Stimulated activated naive CD8-positive, alpha-beta T cell treated with anti-CD3 and anti-CD28 coated beads, Interleukin-15, Interleukin-2, amounts not matched to agents 100 ng/mL and 50 ng/mL, for 24 hours (primary cell): Measurements from ENCODE around the gene BABAM1.

Source experiments
- H3K27ac Mint-ChIP-seq: one replicate; pipeline ENCODE4 v1.8.0; 2021; ENCODE audit warnings: mild to moderate bottlenecking, mixed read lengths
- H3K27me3 Mint-ChIP-seq: one replicate; pipeline ENCODE4 v1.8.0; 2021; ENCODE audit warnings: mixed read lengths
- H3K36me3 Mint-ChIP-seq: one replicate; pipeline ENCODE4 v1.8.0; 2021; ENCODE audit warnings: low read depth, mixed read lengths
- H3K4me1 Mint-ChIP-seq: one replicate; pipeline ENCODE4 v1.8.0; 2021; ENCODE audit warnings: low read depth, mixed read lengths
- H3K4me3 Mint-ChIP-seq: one replicate; pipeline ENCODE4 v1.8.0; 2021; ENCODE audit warnings: mild to moderate bottlenecking, mixed read lengths
- H3K9me3 Mint-ChIP-seq: one replicate; pipeline ENCODE4 v1.8.0; 2021; ENCODE audit warnings: mixed read lengths

BABAM1 gene

DNA sequence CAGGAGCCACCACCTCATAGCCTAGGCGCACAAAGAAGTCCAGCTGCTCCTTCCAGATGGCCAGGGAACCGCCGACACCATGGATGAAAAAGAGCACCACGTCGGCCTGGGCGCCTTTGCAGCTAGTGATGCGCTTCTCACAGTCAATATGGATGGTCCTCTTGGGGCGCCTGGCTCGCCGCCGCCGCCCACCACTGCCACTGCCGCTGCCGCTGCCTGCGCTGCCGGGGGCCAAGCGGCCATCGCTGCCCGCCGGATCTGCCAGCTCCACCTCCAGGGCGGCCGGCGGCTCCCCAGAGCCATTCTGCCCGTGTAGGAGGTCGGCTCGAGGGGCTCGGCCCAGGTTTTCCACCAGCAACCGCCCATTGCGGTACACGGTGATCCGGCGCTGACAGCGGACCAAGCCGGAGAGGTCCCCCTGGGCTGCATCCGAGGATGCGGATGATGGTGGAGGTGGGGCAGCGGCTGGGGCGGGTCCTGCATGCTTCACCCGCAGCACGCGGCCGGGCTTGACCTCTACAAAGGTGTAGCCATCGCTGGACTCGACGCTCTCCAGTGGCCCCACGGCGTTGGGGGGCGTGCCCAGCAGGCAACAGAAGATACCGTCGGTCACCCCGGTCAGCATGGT, 33.9 kb downstream of the BABAM1 start:
- Mint-ChIP-seq H3K36me3 (peaks cover 14% of the 10 kb centered on the region), H3K4me1 (peaks cover 35% of the 10 kb centered on the region), H3K9me3 (no peaks in the 10 kb centered on the region), H3K4me3 (no peak overlapping the region), H3K27me3 (no peaks in the 10 kb centered on the region), H3K27ac (no peak overlapping the region)

DNA sequence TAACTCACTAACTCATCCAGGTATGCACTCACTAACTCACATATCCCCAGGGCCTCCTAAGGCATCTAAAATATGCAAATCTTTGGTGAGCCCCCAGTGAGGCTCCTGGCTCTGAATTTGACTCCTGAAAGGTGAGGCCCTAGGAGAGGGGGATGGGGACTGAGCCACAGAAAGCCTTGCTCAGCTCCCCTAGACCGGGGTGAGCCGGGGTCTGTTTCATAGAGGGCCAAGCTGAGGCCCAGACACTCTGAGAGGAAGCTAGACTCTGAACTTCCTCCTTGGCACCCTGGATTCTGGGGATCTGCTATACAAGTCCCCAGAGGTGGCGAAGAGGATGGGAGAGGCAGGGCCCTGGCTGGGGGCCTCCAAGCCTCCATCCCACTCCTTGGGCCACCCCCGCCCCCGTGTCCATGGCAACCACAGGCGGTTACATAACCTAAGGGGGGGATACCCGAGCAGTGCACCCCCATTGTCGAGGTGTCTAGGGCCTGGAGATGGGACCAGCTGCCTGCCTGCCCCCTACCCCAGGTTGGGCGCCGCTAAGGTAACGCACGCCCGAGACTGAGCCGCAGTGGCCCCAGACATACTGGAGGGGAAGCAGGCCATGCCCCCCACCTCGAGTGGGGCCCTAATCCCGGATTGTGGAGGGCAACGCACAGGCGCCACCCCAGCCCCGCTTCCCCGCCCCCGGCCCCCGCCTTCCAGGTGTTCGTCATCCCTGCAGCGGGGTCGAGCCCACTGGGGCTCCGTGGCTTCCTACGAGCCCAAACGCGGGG, 35.3 kb downstream of the BABAM1 start:
- Mint-ChIP-seq H3K27me3 (no peaks in the 10 kb centered on the region), H3K27ac (no peak overlapping the region), H3K4me3 (peak overlapping the region; percentile 63), H3K9me3 (no peaks in the 10 kb centered on the region), H3K4me1 (peaks cover 43% of the 10 kb centered on the region), H3K36me3 (peaks cover 11% of the 10 kb centered on the region)

DNA sequence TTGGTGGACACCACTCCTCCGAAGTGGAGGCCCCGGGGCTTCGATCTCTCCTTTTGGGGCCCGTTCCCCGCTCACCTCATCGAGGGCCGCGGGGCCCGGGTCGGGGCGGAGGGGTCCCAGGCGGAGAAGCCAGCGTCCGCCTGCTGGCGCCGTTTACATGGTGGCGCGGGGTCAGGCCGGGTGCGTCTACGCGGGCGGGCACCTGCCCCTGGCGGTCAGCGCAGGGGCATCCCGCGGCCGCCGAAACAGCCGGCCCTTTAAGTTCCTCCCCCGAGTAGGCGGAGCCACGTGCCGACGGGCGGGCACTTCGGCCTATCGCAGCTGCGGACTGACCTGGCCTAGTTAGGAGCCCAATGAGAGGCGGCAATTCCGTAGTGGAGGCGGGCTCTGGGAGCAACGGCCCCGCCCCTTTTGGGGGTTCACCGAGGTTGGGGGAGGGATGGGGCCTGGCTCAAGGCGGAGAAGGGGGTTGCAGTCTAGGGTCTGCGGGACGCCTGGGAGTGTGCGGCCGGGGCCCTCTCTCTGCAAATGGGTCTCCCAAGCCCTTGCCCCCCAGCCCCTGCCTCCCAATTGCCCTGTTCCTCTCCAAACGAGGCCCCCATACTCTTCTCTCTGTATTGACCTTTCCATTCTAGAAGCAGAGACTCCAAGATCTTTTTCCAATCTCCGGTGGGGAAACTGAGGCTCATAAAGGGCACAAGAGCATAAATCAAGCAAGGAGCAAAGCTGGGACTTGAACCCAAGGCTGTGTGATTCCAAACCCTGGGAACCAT, 36.1 kb downstream of the BABAM1 start, which contains the start of gene ABHD8:
Gene ABHD8, minus strand, starts transcription at position 259 of the 773 bp plus-strand sequence. CDS start 1,809 bp downstream, outside the sequence.
- H3K4me3 Mint-ChIP-seq: peak within 1 kb of the TSS; percentile 63
- H3K4me1 Mint-ChIP-seq: peaks cover 48% of the 10 kb centered on the region
- H3K9me3 Mint-ChIP-seq: no peaks in the 10 kb centered on the region
- H3K27ac Mint-ChIP-seq: no peak within 1 kb of the TSS
- peaks cover 9% of the 10 kb centered on the region for H3K36me3 Mint-ChIP-seq
- H3K27me3 Mint-ChIP-seq: no peaks in the 10 kb centered on the region

DNA sequence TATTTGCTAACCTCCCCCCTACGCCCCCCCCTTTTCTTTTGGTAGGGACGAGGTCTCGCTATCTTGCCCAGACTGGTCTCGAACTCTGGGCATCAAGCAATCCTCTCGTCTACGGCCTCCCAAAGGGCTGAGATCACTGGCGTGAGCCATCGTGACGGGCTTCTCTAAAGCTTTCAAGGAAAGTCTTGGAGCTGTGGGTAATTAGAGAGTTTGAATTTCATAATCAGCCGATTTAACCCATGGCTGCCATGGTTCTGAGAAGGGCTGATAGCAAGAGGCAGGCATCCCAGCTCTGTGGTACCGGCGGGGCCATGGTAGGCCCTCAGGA, 36.7 kb downstream of the BABAM1 start:
- Mint-ChIP-seq H3K4me1 (peaks cover 49% of the 10 kb centered on the region), H3K27me3 (no peaks in the 10 kb centered on the region), H3K27ac (no peak overlapping the region)

DNA sequence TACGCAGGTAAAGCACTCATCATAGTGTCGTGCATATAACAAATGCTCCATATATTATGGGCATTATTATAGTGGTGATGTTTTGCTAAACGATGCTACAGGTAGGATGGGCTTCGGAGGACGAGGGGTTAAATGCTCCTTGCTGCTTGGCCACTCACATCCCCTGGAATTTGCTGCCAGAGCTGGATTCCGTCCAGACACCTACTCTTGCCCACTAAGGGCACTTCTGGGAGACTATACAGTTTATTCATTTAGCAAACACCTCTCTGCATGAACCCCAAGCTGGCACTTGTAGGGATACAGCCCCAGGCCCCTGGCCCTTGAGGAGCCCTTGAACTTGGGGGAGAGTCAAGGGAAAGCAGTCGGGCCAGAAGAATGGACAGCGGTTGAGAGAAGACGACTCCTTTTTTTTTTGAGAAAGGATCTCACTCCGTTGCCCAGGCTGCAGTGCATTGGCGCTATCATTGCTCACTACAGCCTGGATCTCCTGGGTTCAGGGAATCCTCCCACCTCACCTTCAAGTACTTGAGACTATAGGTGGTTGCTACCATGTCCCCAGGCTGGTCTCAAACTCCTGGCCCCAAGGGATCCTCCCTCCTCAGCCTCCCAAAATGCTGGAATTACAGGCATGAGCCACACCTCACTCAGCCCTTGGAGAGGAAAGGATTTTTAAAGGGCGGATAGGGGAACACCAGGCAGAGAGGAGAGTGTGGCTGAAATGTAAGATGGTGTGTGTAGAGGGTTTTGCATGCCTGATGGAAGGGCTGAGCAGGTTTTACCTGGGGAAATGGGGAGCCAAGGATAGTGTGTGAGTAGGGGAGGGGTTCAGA, 37.4 kb downstream of the BABAM1 start:
- Mint-ChIP-seq H3K4me1 (peaks cover 53% of the 10 kb centered on the region), H3K27ac (peak overlapping the region; percentile 55), H3K27me3 (no peaks in the 10 kb centered on the region), H3K4me3 (peak overlapping the region; percentile 89), H3K9me3 (no peaks in the 10 kb centered on the region), H3K36me3 (peaks cover 8% of the 10 kb centered on the region)

More for the DNA sequence above, 36.7 kb downstream of the BABAM1 start:
- H3K9me3 Mint-ChIP-seq: no peaks in the 10 kb centered on the region
- peak overlapping the region; percentile 63 for H3K4me3 Mint-ChIP-seq
- peaks cover 8% of the 10 kb centered on the region for H3K36me3 Mint-ChIP-seq

DNA sequence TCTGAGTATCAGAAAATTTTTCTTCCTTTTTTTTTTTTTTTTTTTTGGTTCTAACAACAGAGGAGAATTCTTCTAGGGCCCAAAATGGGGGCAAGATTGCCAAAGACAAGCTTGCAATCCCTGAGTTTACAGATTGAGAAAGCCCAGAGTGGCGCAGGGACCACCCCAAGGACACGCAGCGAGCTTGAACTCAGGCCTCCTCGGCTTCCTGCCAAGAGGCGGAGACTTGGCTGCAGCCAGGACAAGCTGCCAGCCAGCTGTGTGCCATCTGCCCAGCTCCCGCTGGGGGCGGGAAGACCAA, 37.9 kb downstream of the BABAM1 start:
- Mint-ChIP-seq H3K36me3 (peaks cover 8% of the 10 kb centered on the region), H3K4me1 (peaks cover 55% of the 10 kb centered on the region), H3K9me3 (no peaks in the 10 kb centered on the region), H3K27me3 (no peaks in the 10 kb centered on the region), H3K4me3 (peak overlapping the region; percentile 89), H3K27ac (peak overlapping the region; percentile 55)

DNA sequence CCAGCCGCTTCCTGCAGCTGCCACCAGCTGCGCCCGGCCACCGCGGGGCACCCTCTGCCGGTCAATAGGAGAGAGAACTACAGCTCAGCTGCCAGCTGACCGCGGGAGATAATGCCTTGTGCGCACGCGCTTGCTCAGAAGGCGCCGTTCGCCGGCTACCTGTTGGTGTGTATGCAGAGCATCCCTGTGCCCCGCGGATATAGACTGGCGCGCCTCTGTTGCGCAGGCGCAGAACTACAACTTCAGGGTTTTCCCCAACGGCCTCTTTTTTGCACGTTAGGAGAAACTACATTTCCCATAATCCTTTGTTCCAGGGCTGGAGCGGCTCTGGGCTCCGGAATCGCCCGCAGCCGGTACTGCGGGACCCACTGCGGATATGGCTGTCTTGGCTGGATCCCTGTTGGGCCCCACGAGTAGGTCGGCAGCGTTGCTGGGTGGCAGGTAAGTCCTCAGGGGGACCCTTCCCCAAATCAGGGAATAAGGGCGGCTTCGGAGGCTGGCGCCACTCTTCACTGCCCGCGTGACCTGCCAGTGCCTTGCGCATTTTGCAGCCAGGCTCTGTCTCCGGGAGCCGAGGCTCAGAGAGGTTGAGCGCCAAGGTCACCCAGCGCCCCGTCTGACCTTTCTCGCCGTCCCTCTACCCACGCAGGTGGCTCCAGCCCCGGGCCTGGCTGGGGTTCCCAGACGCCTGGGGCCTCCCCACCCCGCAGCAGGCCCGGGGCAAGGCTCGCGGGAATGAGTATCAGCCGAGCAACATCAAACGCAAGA, 38.5 kb downstream of the BABAM1 start, which contains the start of gene MRPL34:
Gene MRPL34, plus strand, starts transcription at position 356 of the 768 bp plus-strand sequence. Its CDS starts 21 bp downstream, at position 377.
- Mint-ChIP-seq H3K4me3 (peak within 1 kb of the TSS; percentile 89), H3K36me3 (peaks cover 8% of the 10 kb centered on the region), H3K4me1 (peaks cover 60% of the 10 kb centered on the region), H3K27me3 (no peaks in the 10 kb centered on the region), H3K27ac (peak within 1 kb of the TSS; percentile 86), H3K9me3 (no peaks in the 10 kb centered on the region)

DNA sequence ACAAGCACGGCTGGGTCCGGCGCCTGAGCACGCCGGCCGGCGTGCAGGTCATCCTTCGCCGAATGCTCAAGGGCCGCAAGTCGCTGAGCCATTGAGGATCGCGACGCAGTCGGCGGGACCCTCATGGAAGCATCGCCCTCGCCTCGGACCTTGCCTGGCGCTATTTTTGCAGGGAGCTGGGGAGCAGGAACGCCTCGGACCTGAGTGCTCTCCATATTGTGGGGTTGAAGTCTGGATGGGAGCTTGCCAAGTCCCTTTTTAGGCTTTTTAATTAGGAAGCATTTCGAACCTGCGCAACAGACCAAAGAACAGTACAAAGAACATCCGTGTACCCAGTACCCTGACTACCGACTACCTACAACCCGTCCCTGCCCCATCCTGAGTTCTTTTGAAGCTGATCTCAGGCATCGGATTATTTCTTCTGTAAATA, 39.1 kb downstream of the BABAM1 start:
- Mint-ChIP-seq H3K27me3 (no peaks in the 10 kb centered on the region), H3K4me1 (peaks cover 65% of the 10 kb centered on the region), H3K27ac (peak overlapping the region; percentile 86), H3K36me3 (peaks cover 8% of the 10 kb centered on the region), H3K4me3 (peak overlapping the region; percentile 89), H3K9me3 (no peaks in the 10 kb centered on the region)

DNA sequence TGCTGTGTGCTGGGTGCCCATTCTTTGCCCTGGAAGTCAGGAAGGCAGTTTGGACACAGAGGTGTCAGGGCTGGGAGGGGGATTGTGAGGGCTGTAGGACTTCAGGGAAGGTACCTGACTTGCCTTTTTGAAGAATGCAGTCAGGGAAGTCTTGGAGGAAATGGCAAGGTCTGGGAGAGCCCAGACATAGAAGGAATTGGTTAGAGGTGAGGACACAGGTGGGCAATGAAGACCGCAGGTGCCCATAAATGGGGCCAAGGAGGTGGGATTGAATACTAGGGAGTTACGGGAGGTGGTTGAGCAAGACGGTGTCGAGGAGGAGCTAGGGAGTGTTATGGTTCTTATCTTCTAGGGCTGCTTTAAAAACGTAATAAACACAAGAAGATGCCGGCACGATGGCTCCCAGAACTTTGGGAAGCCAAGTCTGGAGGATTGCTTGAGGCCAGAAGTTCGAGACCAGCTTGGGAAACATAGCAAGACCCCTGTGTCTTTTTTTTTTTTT, 40.7 kb downstream of the BABAM1 start:
- H3K4me1 Mint-ChIP-seq: peaks cover 64% of the 10 kb centered on the region
- H3K36me3 Mint-ChIP-seq: peaks cover 3% of the 10 kb centered on the region
- no peaks in the 10 kb centered on the region for H3K9me3 Mint-ChIP-seq
- H3K27me3 Mint-ChIP-seq: no peaks in the 10 kb centered on the region
- peak overlapping the region; percentile 58 for H3K27ac Mint-ChIP-seq
- peak overlapping the region; percentile 89 for H3K4me3 Mint-ChIP-seq

DNA sequence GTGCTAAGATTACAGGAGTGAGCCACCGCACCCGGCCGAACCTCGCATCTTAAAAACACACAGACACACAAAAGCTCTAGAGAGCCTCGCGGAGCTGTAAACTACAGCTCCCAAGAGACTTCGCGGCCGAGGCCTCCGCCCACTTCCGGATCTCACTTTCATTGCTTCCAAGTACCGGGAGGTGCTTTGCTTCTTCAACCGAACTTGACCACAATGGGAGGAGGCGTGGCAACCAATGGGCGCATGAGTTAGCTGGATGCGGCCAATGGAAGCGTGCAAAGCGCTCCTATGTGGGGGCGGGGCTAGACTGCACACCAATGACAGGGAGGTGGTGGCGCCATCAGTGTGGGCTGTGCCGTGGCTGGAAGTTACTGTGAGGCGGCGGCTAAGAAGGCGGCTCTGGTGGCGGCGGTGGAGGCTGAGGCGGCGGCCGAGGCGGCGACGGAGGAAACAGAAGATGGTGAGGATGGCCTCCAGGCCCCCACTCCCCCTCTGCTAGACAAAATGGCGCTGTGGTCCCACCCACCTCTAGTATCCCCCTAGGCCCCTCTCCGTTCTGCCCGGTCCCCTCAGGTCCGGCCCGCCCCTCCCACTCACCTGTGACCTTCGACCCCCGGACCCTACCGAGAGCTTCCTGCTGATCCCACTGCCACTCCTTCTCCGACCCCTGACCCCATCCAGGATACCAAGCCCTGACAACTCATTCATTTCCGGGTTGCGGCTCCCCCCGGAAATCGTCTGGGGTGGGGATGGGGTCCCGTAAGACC, 42.1 kb downstream of the BABAM1 start, which contains the start of gene DDA1:
Gene DDA1, plus strand, starts transcription at position 366 of the 767 bp plus-strand sequence. Its CDS starts 92 bp downstream, at position 458.
- peaks cover 10% of the 10 kb centered on the region for H3K36me3 Mint-ChIP-seq
- H3K27ac Mint-ChIP-seq: peak within 1 kb of the TSS; percentile 87
- no peaks in the 10 kb centered on the region for H3K27me3 Mint-ChIP-seq
- H3K4me3 Mint-ChIP-seq: peak within 1 kb of the TSS; percentile 92
- H3K4me1 Mint-ChIP-seq: peaks cover 54% of the 10 kb centered on the region
- no peaks in the 10 kb centered on the region for H3K9me3 Mint-ChIP-seq

DNA sequence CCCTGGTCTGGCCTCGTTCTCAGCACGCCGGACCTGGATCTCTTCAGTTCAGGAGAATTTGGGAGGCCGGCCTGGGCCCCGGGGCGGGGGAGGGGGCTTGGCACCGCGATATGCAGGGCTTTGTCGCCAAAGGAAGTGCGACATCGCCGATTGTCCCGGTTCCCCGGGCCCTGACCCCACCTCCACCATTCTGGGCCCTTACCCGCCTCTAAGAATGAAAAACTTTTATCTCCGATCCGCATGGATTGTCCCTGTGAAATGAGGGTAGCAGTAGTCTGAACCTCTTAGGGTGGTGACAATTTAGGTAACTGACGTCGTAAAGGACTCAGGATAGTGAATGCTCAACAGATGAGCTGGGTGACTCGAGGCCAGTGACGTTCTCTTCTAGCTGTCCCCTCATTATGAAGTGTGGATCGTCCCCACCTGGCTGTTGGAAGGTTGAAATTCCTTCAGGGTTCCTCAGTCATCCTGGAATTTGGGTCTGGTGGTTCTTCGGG, 42.8 kb downstream of the BABAM1 start:
- peaks cover 48% of the 10 kb centered on the region for H3K4me1 Mint-ChIP-seq
- peak overlapping the region; percentile 92 for H3K4me3 Mint-ChIP-seq
- H3K36me3 Mint-ChIP-seq: peaks cover 10% of the 10 kb centered on the region
- H3K9me3 Mint-ChIP-seq: no peaks in the 10 kb centered on the region
- H3K27ac Mint-ChIP-seq: peak overlapping the region; percentile 87
- H3K27me3 Mint-ChIP-seq: no peaks in the 10 kb centered on the region

DNA sequence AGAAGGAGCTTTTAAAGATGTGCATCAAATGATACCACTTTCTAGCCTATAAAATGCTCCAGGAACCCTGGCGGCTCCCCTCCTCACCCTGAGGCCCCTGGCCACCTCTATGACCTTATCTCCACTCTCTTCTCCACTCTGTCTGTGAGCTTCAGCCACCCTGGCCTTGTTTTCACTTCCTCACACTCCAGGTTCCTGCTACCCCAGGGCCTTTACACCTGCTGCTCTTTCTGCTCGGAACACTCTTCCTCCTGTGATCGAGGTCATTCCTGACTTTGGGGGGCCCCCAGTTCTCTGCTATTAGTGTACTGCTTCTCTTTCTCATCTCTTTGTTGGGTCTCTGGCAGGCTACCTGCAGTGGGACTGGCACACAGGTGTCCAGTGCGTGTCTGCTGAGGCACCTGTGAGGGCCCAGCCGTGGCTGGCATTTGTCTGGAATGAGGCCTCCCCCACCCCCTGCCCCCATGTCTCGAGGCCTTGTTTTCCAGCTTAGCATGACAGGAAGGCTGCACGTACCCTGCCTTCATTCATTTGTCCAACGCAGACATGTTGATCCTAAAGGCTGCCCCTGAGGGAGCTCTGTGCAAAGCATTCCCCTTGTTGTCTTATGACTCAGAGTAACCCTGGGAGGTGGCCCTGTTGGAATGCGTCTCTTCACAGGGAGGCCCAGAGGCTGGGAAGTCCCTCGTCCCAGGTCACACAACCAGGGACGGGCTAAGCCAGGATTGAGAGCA, 44.4 kb downstream of the BABAM1 start:
- H3K27me3 Mint-ChIP-seq: no peaks in the 10 kb centered on the region
- peak overlapping the region; percentile 43 for H3K4me3 Mint-ChIP-seq
- H3K4me1 Mint-ChIP-seq: peaks cover 43% of the 10 kb centered on the region
- H3K9me3 Mint-ChIP-seq: no peaks in the 10 kb centered on the region
- H3K36me3 Mint-ChIP-seq: peaks cover 18% of the 10 kb centered on the region
- no peak overlapping the region for H3K27ac Mint-ChIP-seq
